ENCODE measurements around the gene TCF12.

TCF12 gene

GRCh38 chr15:57025264-57025926, 107.0 kb downstream of the TCF12 start:
- DNase-seq = no peak

- no peak for DNase-seq
These were observed 107.7 kb downstream of the TCF12 start for GRCh38 chr15:57026016-57026592.

GRCh38 chr15:57027596-57027995, 109.2 kb downstream of the TCF12 start:
- DNase-seq = no peak

GRCh38 chr15:57028176-57028575, 109.7 kb downstream of the TCF12 start:
- DNase-seq = no peak

GRCh38 chr15:57030011-57030410, 111.6 kb downstream of the TCF12 start:
- no peak for DNase-seq

GRCh38 chr15:57031082-57031481, 112.6 kb downstream of the TCF12 start:
- DNase-seq = no peak

- DNase-seq = no peak
These were observed 113.2 kb downstream of the TCF12 start for GRCh38 chr15:57031605-57032004.

- DNase-seq = no peak
These were observed 113.9 kb downstream of the TCF12 start for GRCh38 chr15:57032338-57032737.

GRCh38 chr15:57033715-57034439, 115.4 kb downstream of the TCF12 start:
- DNase-seq = no peak

GRCh38 chr15:57034613-57035012, 116.2 kb downstream of the TCF12 start:
- DNase-seq = no peak

GRCh38 chr15:57035664-57036063, 117.2 kb downstream of the TCF12 start:
- DNase-seq = no peak

GRCh38 chr15:57036352-57036751, 117.9 kb downstream of the TCF12 start:
- DNase-seq = no peak

GRCh38 chr15:57037548-57037947, 119.1 kb downstream of the TCF12 start:
- DNase-seq = no peak

GRCh38 chr15:57038040-57038439, 119.6 kb downstream of the TCF12 start:
- DNase-seq = no peak

GRCh38 chr15:57038496-57038895, 120.1 kb downstream of the TCF12 start:
- no peak for DNase-seq

- no peak for DNase-seq
These were observed 123.0 kb downstream of the TCF12 start for GRCh38 chr15:57041416-57041815.

- no peak for DNase-seq
These were observed 125.7 kb downstream of the TCF12 start for GRCh38 chr15:57044072-57044702.

GRCh38 chr15:57044970-57045369, 126.5 kb downstream of the TCF12 start:
- no peak for DNase-seq

GRCh38 chr15:57045741-57046382, 127.4 kb downstream of the TCF12 start:
- no peak for DNase-seq

- DNase-seq = no peak
These were observed 130.6 kb downstream of the TCF12 start for GRCh38 chr15:57048930-57049549.

- no peak for DNase-seq
These were observed 135.0 kb downstream of the TCF12 start for GRCh38 chr15:57053470-57053869.

GRCh38 chr15:57054204-57054750, 135.8 kb downstream of the TCF12 start:
- DNase-seq = no peak

GRCh38 chr15:57056357-57056756, 137.9 kb downstream of the TCF12 start:
- DNase-seq = no peak
